HL-60 (cell line): ENCODE data around the gene OGA.

Source experiments
- DNase-seq, 2 experiments: peaks; one replicate each; pipeline ENCODE4 v3.0.0-alpha.2; 2010 to 2020; ENCODE audit warnings: low read depth in 1 of 2, low spot score in 1 of 2
- H3K27ac ChIP-seq: fragments of 250-450 bp; sonication (Bioruptor Pico); replicated peaks from 2 replicates; pipeline ENCODE4 v1.5.1; 2020; ENCODE audit warnings: mild to moderate bottlenecking, moderate library complexity
- H3K27me3 ChIP-seq: fragments of 250-450 bp; sonication (Bioruptor Pico); 2 replicates; pipeline ENCODE4 v1.5.1; 2021; ENCODE audit warnings: mild to moderate bottlenecking, moderate library complexity; ENCODE audit not compliant: insufficient read depth, poor library complexity, severe bottlenecking
- H3K4me3 ChIP-seq: replicated peaks from 2 replicates; pipeline ENCODE4 v1.5.1; 2011; ENCODE audit warnings: mild to moderate bottlenecking, control low read depth, low read length; ENCODE audit not compliant: insufficient read depth
- CTCF ChIP-seq: IDR thresholded peaks from one replicate; pipeline ENCODE4 v1.5.1; 2011; ENCODE audit warnings: low read length, control low read depth, inconsistent platforms; ENCODE audit not compliant: insufficient read depth
- GABPA ChIP-seq: IDR thresholded peaks from 2 replicates; pipeline ENCODE4 v1.6.1; 2012; ENCODE audit warnings: low read depth
- POLR2AphosphoS5 ChIP-seq: IDR thresholded peaks from 2 replicates; pipeline ENCODE4 v1.6.1; 2012; ENCODE audit warnings: low read depth
- REST ChIP-seq: IDR thresholded peaks from 2 replicates; pipeline ENCODE4 v1.6.1; 2012; ENCODE audit warnings: low read depth; ENCODE audit not compliant: insufficient replicate concordance
- SPI1 ChIP-seq: IDR thresholded peaks from 2 replicates; pipeline ENCODE4 v1.6.1; 2012; ENCODE audit warnings: low read depth, mild to moderate bottlenecking, borderline replicate concordance

OGA gene

GRCh38 chr10:101816376-101816775 is 1.9 kb downstream of the OGA start:
- peak overlapping the region; percentile 88 for H3K4me3 ChIP-seq
- H3K27ac ChIP-seq = peak overlapping the region; percentile 89
- no peak for DNase-seq
- TF ChIP-seq SPI1 (no peak), REST (no peak), POLR2AphosphoS5 (no peak), CTCF (no peak), GABPA (no peak)
- H3K27me3 ChIP-seq = no peaks in the 10 kb centered on the region

DNA sequence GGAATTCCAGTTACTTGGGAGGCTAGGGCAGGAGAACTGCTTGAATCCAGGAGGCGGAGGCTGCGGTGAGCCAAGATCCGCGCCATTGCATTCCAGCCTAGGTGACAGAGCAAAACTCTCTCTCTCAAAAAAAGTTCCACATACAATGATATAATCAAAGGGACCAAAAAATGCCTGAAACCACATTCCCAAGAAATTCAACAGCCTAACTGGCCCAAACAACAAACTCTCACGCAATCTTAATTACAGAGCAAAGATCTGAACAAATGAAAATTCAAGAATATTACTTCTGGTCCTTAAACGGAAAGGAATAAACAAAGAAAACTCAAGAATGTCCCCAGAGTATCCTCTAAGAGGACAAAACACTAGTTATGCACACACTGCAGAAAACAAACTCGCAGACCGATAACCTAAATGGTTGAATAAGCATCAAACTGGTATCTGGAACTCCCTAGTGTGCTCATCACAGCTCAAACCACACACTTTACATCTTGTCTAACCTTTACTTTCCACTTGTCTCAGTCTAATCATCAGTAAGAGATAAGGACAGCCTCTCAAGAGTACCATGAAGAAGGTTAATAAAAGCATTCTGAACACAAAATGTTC is 3.7 kb downstream of the OGA start:
- TF ChIP-seq REST = no peak
- TF ChIP-seq CTCF = no peak
- no peak for TF ChIP-seq SPI1
- no peak for TF ChIP-seq GABPA
- no peak for TF ChIP-seq POLR2AphosphoS5
- no peak for DNase-seq

DNA sequence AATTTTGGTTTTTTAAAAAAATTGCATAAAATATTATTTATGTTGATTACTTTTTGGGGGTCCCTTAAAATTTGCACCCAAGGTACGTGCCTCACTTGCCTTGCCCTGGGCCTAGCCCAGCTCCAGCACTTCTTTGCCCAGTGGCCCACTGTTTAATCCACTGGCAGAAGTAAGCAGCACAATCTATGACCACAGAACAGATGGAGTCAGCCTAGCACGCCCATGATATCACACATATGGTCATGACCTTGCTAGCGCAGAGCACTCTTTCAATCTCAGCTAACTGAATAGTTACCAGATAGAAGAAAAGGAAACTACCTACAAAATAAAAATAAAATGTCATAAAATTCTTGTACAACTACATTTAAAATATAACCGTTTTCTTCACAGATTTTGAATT is 5.6 kb downstream of the OGA start:
- H3K4me3 ChIP-seq = no peak overlapping the region
- DNase-seq = no peak
- TF ChIP-seq SPI1 (no peak), POLR2AphosphoS5 (no peak), GABPA (no peak), REST (no peak), CTCF (no peak)

More for the DNA sequence above, 3.7 kb downstream of the OGA start:
- Histone ChIP-seq H3K27me3 (no peaks in the 10 kb centered on the region), H3K4me3 (peak overlapping the region; percentile 88; the same call in 1 of the 2 replicates), H3K27ac (no peak overlapping the region)

More for the DNA sequence above, 5.6 kb downstream of the OGA start:
- H3K27me3 ChIP-seq = no peaks in the 10 kb centered on the region
- H3K27ac ChIP-seq = no peak overlapping the region
